ENCODE results near the gene ARPC5L.

DNA sequence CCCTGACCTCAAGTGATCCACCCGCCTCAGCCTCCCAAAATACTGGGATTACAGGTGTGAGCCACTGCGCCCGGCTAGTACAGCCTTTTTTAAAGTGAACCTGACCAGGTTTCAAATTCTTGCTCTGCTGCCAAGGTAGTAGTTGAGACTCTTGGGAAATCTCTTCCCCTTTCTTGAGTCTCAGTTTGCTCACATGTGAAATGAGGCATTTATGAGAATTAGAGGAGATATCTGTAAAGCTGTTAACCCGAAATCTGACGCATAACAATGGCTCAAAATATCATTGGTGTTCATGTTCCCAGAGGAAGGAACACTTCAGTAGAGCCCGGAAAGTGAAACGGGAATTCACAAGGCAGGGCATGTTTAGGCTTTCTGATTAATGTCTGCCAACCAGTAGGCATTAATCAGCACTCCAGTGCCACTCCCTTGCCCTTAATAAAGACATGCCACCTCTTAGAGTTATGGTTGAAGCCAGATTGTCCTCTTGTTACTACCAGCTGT, 1.5 kb downstream of the ARPC5L start:
- TF ChIP-seq, protein P1, sequence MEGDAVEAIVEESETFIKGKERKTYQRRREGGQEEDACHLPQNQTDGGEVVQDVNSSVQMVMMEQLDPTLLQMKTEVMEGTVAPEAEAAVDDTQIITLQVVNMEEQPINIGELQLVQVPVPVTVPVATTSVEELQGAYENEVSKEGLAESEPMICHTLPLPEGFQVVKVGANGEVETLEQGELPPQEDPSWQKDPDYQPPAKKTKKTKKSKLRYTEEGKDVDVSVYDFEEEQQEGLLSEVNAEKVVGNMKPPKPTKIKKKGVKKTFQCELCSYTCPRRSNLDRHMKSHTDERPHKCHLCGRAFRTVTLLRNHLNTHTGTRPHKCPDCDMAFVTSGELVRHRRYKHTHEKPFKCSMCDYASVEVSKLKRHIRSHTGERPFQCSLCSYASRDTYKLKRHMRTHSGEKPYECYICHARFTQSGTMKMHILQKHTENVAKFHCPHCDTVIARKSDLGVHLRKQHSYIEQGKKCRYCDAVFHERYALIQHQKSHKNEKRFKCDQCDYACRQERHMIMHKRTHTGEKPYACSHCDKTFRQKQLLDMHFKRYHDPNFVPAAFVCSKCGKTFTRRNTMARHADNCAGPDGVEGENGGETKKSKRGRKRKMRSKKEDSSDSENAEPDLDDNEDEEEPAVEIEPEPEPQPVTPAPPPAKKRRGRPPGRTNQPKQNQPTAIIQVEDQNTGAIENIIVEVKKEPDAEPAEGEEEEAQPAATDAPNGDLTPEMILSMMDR (IDR thresholded peaks at IDR 0.05 in 8 of 11, conservative IDR thresholded peaks at IDR 0.05 in 3 of 11): no peak
- no peak for TF ChIP-seq POLR2A (IDR thresholded peaks at IDR 0.05)
- TF ChIP-seq POLR2AphosphoS5 (IDR thresholded peaks at IDR 0.05): peak in 1 of 3 donors; percentile 12

Measured in spleen (tissue), 7 donors.